ENCODE measurements around the gene IGHMBP2.

IGHMBP2 gene

GRCh38 chr11:68890490-68891231 is 13.0 kb upstream of the IGHMBP2 start:
- no peak for DNase-seq

DNA sequence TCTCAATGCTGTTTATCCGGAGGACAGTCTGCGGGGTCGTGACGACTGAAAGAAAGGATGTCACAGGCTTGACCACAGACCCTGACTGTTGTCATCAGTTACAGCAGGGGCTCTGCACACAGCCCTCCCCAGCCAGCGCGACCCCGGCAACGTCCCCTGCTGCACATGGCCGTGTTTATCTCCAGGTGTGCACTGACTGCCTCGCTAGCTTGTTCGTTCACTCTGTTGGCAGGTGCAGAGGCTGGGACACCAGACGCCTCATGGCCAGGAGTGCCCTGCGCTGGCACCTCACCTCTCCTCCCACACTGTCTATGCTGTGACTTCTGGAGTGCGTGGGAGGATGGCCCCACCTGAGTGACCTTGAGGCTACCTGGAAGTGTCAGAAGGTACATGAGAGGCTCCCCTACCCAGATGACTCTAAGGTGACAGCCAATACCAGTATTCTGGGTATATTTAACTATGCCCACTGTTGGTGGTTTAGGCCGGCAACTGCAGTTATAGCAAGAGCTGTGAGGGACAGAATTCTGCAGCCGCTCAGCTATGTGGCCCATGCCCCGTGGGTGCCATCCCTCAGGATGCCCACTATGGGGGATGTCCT is 12.2 kb upstream of the IGHMBP2 start:
- DNase-seq = no peak

DNA sequence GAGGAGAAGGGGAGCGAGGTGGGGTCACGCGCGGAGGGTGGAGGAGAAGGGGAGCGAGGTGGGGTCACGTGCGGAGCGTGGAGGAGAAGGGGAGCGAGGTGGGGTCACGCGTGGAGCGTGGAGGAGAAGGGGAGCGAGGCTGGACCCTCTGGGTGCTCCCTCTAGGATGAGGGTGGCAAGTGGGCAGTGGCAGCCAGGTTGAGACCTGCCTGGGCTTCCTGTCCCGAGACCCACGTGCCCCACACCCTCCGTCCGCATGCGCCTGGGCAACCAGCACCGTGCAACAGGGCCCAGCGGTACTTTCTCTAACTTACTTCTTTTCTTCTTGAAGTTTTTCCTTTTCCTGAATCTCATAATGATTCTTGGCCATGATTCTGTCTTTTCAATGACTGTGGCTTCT is 11.1 kb upstream of the IGHMBP2 start:
- no peak for DNase-seq

DNA sequence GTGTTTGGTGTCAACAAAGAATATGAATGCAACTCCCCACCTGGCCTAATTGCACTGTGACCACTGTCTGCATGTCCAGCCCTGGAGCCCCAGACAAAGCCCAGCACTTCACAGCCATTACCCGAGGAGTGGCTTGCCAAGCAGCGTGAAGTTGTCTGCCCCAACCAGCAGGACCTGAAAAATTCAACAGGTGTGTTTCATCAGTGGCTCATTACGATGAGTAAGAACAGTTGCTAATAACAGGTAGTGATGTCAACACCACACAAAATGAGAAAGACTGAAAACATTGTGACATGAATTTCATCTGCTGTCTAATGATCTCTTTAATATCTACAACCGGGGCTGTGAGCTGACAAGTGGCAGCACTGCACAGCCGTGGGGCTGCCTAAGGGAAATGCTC is 10.4 kb upstream of the IGHMBP2 start:
- no peak for DNase-seq

- DNase-seq = no peak
Observed at GRCh38 chr11:68896171-68896959, 7.3 kb upstream of the IGHMBP2 start.

DNA sequence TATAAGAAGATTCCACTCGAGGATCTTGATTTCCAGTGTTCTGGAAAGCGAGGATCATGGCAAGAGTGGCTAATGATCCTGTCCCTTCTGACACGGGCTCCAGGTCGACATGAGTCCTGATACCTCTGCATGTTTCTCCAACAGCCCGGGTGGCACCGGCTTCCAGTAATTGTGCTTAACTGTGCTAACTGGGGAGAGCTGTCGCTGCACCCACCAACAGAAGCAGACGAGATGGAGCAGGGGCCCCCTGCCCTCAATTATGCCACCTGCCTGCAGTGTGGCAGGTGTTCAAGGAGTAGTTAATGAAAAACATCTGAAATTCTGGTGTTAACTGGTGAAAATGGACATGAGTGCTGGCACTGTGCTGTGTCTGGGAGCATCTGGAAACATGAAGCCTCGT is 6.2 kb upstream of the IGHMBP2 start:
- DNase-seq = no peak

DNA sequence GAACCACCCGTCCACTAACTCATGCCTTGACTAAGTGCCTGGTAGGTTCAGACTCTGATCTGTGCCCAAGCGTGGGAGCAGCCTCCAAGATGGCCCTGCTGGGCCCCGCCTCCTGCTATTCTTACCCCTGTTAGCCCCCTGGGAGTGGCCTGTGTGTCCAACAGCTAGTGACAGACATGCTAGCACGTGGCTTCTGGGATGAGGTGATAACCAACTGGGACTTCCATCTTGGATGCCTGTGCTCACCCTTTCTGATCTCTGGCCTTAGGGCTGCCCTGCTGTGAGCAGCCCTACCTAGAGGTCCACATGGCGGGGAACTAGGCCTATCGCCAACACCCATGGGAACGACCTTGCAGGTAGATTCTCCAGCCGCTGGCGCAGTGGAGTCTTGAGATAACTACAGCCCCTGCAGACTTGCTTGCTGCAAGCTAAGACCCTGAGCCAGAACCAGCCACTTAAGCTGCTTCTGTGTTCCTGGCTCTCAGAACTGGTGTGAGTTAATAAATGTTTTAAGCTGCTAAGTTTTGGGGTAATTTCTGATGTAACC is 2.8 kb upstream of the IGHMBP2 start:
- no peak for DNase-seq

DNA sequence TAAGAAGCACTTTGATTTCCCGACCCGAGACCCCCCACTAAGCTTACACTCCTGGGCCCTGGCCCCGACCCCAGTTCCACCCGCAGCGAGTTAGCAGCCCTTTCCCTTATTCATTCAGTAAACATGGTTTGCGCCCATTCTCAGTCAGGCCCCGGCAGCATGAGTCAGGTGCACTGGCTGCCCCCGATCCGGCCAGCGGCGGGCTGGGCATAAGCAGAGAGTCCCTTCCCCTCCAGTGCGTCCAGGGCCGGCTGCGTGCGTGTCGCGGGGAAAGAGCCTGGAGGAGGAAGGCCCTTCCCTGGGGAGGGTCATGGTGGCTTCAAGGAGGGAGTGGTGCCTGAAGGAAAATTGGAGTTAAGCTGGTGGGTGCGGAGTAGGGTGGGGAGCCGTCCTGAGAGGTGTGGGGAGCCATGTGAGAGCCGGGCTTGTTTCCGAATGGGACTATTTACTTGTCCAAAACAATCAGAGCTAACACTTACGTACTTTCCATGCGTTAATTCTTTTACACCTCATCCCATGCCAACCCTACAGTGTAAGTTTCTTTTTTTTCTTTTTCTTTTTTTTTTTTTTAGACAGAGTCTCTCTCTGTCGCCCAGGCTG is 657 bp downstream of the IGHMBP2 start:
- DNase-seq = no peak

DNA sequence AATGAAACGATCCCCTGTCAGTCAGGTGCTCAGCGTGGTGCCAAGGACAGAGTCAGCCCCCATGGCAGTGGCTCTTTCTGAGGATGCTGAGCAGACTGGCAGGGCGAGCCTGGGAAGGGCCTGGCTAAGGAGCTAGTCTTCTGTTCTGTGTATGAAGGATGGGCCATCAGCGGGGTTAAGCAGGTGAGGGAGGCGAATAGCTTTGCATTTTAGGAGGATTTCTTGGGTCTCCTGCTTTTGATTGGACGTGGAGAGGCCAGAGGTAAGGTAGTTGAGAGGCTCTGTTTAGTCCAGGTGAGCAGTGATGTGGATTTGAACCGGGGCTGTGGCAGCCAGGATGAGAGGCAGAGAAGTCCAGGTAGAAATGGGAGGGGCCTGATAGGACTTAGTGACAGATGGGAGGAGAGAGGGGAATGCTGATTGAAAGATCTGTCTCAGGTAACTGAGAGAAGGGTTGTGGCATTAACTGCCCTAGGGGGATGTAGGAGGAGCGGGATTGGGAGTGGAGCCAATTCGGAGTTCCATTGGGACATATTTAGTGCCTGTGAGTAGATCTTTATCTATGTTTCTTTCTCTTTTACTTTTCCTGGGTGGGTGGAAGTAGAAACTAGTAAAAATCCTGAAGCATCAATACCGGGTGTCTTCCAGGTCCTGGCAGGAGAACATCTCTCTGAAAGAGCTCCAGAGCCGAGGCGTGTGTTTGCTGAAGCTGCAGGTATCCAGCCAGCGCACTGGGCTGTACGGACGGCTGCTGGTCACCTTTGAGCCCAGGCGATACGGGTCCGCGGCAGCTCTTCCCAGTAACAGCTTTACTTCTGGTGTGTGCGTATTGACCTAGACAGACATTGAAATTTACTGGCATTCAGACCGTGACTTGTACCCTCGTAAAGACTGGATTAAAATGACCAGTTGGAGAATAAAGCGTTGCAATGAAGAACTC is 2.0 kb downstream of the IGHMBP2 start:
- DNase-seq = no peak

DNA sequence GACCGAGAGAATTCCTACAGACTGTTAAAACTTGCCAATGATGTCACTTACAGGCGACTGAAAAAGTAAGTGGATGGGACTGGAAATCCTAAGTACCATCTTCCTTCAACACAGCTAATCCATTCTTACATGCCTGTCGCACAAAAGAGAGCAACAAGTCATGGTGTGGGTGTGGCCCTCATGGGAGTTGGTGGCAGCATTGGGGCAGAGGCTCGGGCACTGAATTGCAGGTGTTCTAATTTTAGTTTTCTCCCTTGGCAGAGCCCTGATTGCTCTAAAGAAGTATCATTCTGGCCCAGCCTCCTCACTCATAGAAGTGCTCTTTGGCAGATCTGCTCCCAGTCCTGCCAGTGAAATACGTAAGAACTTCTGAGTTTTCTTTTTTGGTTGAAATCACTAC is 4.6 kb downstream of the IGHMBP2 start:
- no peak for DNase-seq

GRCh38 chr11:68910965-68911364 is 7.3 kb downstream of the IGHMBP2 start:
- DNase-seq = no peak

DNA sequence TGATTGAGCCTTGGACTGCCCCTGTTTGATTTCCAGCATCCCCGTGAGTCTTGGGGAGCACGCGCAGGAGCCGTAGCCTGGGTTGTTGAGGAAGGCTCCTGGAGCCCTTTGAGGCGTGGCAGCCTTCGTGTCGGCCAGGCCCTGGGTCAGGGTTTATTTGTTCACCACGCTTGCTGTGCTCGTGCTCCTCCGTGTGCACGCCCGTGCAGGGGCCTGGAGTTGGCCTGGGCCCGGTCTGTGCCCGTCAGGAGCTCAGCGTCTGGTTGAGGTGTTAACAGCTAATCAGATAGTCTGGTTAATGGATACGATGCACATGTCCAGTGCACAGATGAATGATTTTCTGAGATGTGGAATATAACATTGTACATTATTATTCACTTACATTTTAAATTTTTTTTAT is 8.0 kb downstream of the IGHMBP2 start:
- DNase-seq = no peak

DNA sequence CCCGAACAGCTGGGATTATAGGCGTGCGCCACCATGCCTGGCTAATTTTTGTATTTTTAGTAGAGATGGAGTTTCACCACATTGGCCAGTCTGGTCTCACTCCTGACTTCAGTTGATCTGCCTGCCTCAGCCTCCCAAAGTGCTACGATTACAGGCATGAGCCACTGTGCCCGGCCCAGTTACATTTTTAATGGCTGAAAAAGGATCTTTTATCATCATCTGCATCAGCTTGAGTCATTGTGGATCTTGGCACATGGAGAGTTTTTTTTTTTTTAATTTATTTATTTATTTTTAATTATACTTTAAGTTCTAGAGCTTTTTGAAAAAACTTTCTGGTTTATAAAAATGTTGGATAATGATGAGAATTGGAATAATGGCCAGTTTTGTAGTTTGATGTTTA is 8.6 kb downstream of the IGHMBP2 start:
- DNase-seq = no peak

GRCh38 chr11:68913188-68913587 is 9.5 kb downstream of the IGHMBP2 start:
- no peak for DNase-seq

GRCh38 chr11:68914761-68915160 is 11.1 kb downstream of the IGHMBP2 start:
- no peak for DNase-seq

DNA sequence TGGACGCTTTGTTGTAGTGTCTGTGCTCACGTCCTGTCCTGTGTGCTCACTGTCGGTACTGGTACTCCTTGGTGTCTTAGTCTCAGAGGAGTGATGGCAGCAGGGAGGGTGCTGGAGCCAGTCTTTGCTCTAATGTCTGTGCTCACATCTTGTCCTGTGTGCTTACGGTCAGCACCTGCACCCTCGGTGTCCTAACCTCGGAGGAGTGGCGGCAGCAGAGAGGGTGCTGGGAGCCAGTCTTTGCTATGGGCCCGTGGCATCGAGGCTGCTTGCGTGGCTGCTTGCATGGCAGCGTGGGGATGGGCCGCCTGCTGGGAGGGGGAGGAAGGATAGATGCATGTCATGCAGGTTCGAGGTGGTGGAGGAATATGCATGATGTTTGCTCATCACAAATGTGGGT is 12.7 kb downstream of the IGHMBP2 start:
- no peak for DNase-seq

GRCh38 chr11:68923614-68924013 is 19.9 kb downstream of the IGHMBP2 start:
- DNase-seq = no peak

- DNase-seq = no peak
Observed at GRCh38 chr11:68924073-68924925, 20.6 kb downstream of the IGHMBP2 start.

- no peak for DNase-seq
Observed at GRCh38 chr11:68925611-68926010, 21.9 kb downstream of the IGHMBP2 start.

DNA sequence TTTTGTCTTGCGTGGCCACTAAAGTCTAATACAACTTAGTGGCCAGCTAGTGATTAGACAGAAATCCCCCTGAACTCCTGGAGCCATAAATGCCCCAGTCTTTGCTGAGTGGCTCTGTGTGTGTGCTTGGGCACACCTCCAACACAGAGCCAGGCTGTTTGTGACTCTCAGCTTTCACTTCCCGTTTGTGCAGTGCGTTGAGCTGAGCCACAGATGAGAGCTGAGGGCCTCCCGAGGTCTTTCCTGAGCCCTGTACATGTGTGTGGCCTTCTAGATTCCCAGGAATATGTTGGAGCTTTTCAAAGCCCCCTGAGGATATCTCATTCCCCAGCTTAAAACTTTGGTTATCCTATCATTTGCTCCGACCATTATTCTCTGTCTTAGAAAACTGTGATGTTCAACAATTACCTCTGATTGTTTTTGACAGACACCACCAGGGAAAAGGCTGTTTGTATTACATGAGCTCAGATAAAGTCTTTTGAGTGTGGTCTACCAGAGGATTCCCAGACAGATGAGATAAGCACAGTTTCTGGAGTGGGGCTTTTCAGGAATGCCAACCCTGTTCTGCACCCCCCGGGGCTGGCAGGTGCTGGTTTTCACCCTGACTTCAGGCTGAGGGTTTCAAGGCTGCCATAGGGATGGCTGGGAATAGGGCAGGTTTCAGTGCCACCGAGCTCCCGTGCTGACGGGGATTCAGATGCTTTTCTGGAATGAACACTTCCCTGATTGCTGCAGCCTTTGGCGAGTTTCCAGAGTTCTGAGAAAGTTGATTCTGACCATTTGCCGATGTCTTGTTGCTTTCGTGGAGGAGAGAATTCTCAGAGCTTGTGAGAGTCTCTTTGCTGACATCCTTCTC is 23.8 kb downstream of the IGHMBP2 start:
- no peak for DNase-seq

Measured in SW 1271 (cell line).